Activated T-helper 17 cell treated with anti-CD3 and anti-CD28 coated beads, Interleukin-2, amount 50 U/mL, for 72 hours (primary cell): Measurements from ENCODE around the gene TACC2. TPM values are rescaled to one million over a fixed set of nuclear protein-coding genes. Genes with fewer than 3 reads are reported as not detected.

Experiments used
- ATAC-seq: fragments of 150-1000 bp; cut with Tn5 transposase; replicated peaks from 2 replicates; pipeline ENCODE4 v1.10.0; 2021; ENCODE audit warnings: mild to moderate bottlenecking, moderate library complexity
- H3K27ac Mint-ChIP-seq: one replicate; pipeline ENCODE4 v1.8.0; 2022; ENCODE audit warnings: mixed read lengths
- H3K27me3 Mint-ChIP-seq: one replicate; pipeline ENCODE4 v1.8.0; 2022; ENCODE audit warnings: mixed read lengths
- H3K36me3 Mint-ChIP-seq: one replicate; pipeline ENCODE4 v1.8.0; 2022; ENCODE audit warnings: low read depth, mild to moderate bottlenecking, mixed read lengths
- H3K4me1 Mint-ChIP-seq: one replicate; pipeline ENCODE4 v1.8.0; 2022; ENCODE audit warnings: mixed read lengths
- H3K4me3 Mint-ChIP-seq: one replicate; pipeline ENCODE4 v1.8.0; 2022; ENCODE audit warnings: mild to moderate bottlenecking, mixed read lengths
- H3K9me3 Mint-ChIP-seq: one replicate; pipeline ENCODE4 v1.8.0; 2022; ENCODE audit warnings: mixed read lengths
- total RNA-seq, 2 donors: library from RNA; stranded (reverse); gene quantifications; one replicate each; pipeline ENCODE4 v1.2.3, GENCODE V29; 2022

TACC2 gene
- total RNA-seq, 2 donors from 2014 or later: not detected

GRCh38 chr10:122029499-122030199 lies 40.7 kb downstream of the TACC2 start:
- H3K9me3 Mint-ChIP-seq: no peaks in the 10 kb centered on the region
- H3K4me3 Mint-ChIP-seq: no peak overlapping the region
- H3K4me1 Mint-ChIP-seq: no peaks in the 10 kb centered on the region
- ATAC-seq: no peak
- peaks cover 17% of the 10 kb centered on the region for H3K27me3 Mint-ChIP-seq
- H3K36me3 Mint-ChIP-seq: no peaks in the 10 kb centered on the region
- H3K27ac Mint-ChIP-seq: no peak overlapping the region

GRCh38 chr10:122030200-122030552 lies 41.2 kb downstream of the TACC2 start:
- ATAC-seq: no peak
- H3K9me3 Mint-ChIP-seq: no peaks in the 10 kb centered on the region
- no peak overlapping the region for H3K4me3 Mint-ChIP-seq
- H3K27me3 Mint-ChIP-seq: peaks cover 19% of the 10 kb centered on the region
- no peaks in the 10 kb centered on the region for H3K4me1 Mint-ChIP-seq
- no peaks in the 10 kb centered on the region for H3K36me3 Mint-ChIP-seq
- H3K27ac Mint-ChIP-seq: no peak overlapping the region

GRCh38 chr10:122033224-122033926 lies 44.4 kb downstream of the TACC2 start:
- Mint-ChIP-seq H3K4me1 (no peaks in the 10 kb centered on the region), H3K36me3 (no peaks in the 10 kb centered on the region), H3K4me3 (no peak overlapping the region), H3K9me3 (no peaks in the 10 kb centered on the region), H3K27me3 (peaks cover 30% of the 10 kb centered on the region), H3K27ac (no peak overlapping the region)
- ATAC-seq: no peak

GRCh38 chr10:122034149-122034756 lies 45.3 kb downstream of the TACC2 start:
- H3K4me1 Mint-ChIP-seq: no peaks in the 10 kb centered on the region
- peaks cover 32% of the 10 kb centered on the region for H3K27me3 Mint-ChIP-seq
- ATAC-seq: no peak
- no peaks in the 10 kb centered on the region for H3K36me3 Mint-ChIP-seq
- no peak overlapping the region for H3K27ac Mint-ChIP-seq
- H3K9me3 Mint-ChIP-seq: no peaks in the 10 kb centered on the region
- no peak overlapping the region for H3K4me3 Mint-ChIP-seq

- Mint-ChIP-seq H3K27me3 (peaks cover 25% of the 10 kb centered on the region), H3K9me3 (no peaks in the 10 kb centered on the region), H3K4me1 (no peaks in the 10 kb centered on the region), H3K36me3 (no peaks in the 10 kb centered on the region), H3K27ac (no peak overlapping the region), H3K4me3 (no peak overlapping the region)
- ATAC-seq: no peak
These were observed 51.8 kb downstream of the TACC2 start for GRCh38 chr10:122040786-122041185.

- Mint-ChIP-seq H3K27me3 (peaks cover 19% of the 10 kb centered on the region), H3K36me3 (no peaks in the 10 kb centered on the region), H3K27ac (no peak overlapping the region), H3K4me1 (no peaks in the 10 kb centered on the region), H3K4me3 (no peak overlapping the region), H3K9me3 (no peaks in the 10 kb centered on the region)
- no peak for ATAC-seq
These were observed 53.9 kb downstream of the TACC2 start for GRCh38 chr10:122042836-122043235.

GRCh38 chr10:122044045-122044661 lies 55.2 kb downstream of the TACC2 start:
- H3K4me1 Mint-ChIP-seq: no peaks in the 10 kb centered on the region
- H3K4me3 Mint-ChIP-seq: no peak overlapping the region
- H3K27me3 Mint-ChIP-seq: peaks cover 14% of the 10 kb centered on the region
- no peak overlapping the region for H3K27ac Mint-ChIP-seq
- H3K36me3 Mint-ChIP-seq: no peaks in the 10 kb centered on the region
- ATAC-seq: no peak
- H3K9me3 Mint-ChIP-seq: no peaks in the 10 kb centered on the region

GRCh38 chr10:122044713-122045112 lies 55.8 kb downstream of the TACC2 start:
- ATAC-seq: no peak
- Mint-ChIP-seq H3K9me3 (no peaks in the 10 kb centered on the region), H3K27ac (no peak overlapping the region), H3K4me3 (no peak overlapping the region), H3K4me1 (no peaks in the 10 kb centered on the region), H3K36me3 (no peaks in the 10 kb centered on the region), H3K27me3 (peaks cover 10% of the 10 kb centered on the region)

GRCh38 chr10:122045212-122045611 lies 56.2 kb downstream of the TACC2 start:
- H3K4me3 Mint-ChIP-seq: no peak overlapping the region
- peaks cover 7% of the 10 kb centered on the region for H3K27me3 Mint-ChIP-seq
- no peak overlapping the region for H3K27ac Mint-ChIP-seq
- no peaks in the 10 kb centered on the region for H3K9me3 Mint-ChIP-seq
- no peaks in the 10 kb centered on the region for H3K36me3 Mint-ChIP-seq
- no peak for ATAC-seq
- no peaks in the 10 kb centered on the region for H3K4me1 Mint-ChIP-seq

- Mint-ChIP-seq H3K36me3 (no peaks in the 10 kb centered on the region), H3K4me1 (no peaks in the 10 kb centered on the region), H3K27ac (no peak overlapping the region), H3K27me3 (peaks cover 7% of the 10 kb centered on the region), H3K9me3 (no peaks in the 10 kb centered on the region), H3K4me3 (no peak overlapping the region)
- ATAC-seq: no peak
These were observed 58.6 kb downstream of the TACC2 start for GRCh38 chr10:122047560-122047959.

GRCh38 chr10:122049076-122049475 lies 60.1 kb downstream of the TACC2 start:
- H3K27ac Mint-ChIP-seq: no peak overlapping the region
- H3K27me3 Mint-ChIP-seq: peaks cover 7% of the 10 kb centered on the region
- H3K4me3 Mint-ChIP-seq: no peak overlapping the region
- no peaks in the 10 kb centered on the region for H3K36me3 Mint-ChIP-seq
- H3K9me3 Mint-ChIP-seq: no peaks in the 10 kb centered on the region
- no peaks in the 10 kb centered on the region for H3K4me1 Mint-ChIP-seq
- ATAC-seq: no peak

GRCh38 chr10:122050311-122050710 lies 61.3 kb downstream of the TACC2 start:
- Mint-ChIP-seq H3K9me3 (no peaks in the 10 kb centered on the region), H3K4me3 (no peak overlapping the region), H3K27me3 (peaks cover 1% of the 10 kb centered on the region), H3K4me1 (no peaks in the 10 kb centered on the region), H3K27ac (no peak overlapping the region), H3K36me3 (no peaks in the 10 kb centered on the region)
- no peak for ATAC-seq

- no peak for ATAC-seq
- no peaks in the 10 kb centered on the region for H3K4me1 Mint-ChIP-seq
- H3K9me3 Mint-ChIP-seq: no peaks in the 10 kb centered on the region
- H3K27me3 Mint-ChIP-seq: peaks cover 4% of the 10 kb centered on the region
- no peaks in the 10 kb centered on the region for H3K36me3 Mint-ChIP-seq
- H3K4me3 Mint-ChIP-seq: no peak overlapping the region
- no peak overlapping the region for H3K27ac Mint-ChIP-seq
These were observed 61.8 kb downstream of the TACC2 start for GRCh38 chr10:122050811-122051210.

GRCh38 chr10:122051609-122052385 lies 62.8 kb downstream of the TACC2 start:
- no peak overlapping the region for H3K4me3 Mint-ChIP-seq
- no peak for ATAC-seq
- H3K4me1 Mint-ChIP-seq: no peaks in the 10 kb centered on the region
- H3K27ac Mint-ChIP-seq: no peak overlapping the region
- H3K9me3 Mint-ChIP-seq: no peaks in the 10 kb centered on the region
- no peaks in the 10 kb centered on the region for H3K36me3 Mint-ChIP-seq
- H3K27me3 Mint-ChIP-seq: peaks cover 4% of the 10 kb centered on the region
